ENCODE measurements around the gene BEGAIN. TPM values are rescaled to one million over a fixed set of nuclear protein-coding genes. Genes with fewer than 3 reads are reported as not detected.

BEGAIN gene
- total and polyA plus RNA-seq, 8 donors: 0.31 to 1.1 (median 0.83) TPM; not detected in 4

- no peaks in the 10 kb centered on the region for H3K36me3 ChIP-seq
- H3K4me1 ChIP-seq: peaks cover 6 to 17% (median 12%) of the 10 kb centered on the region in 4 donors
- DNase-seq: peak in 1 of 2 donors; percentile 57
- peak overlapping the region in 2 of 5 donors; percentile 20 to 53 for H3K27ac ChIP-seq
- H3K9me3 ChIP-seq: no peaks in the 10 kb centered on the region
- TF ChIP-seq POLR2A (IDR thresholded peaks at IDR 0.05) (no peak), POLR2AphosphoS5 (IDR thresholded peaks at IDR 0.05) (peak in 1 of 3 donors; percentile 50)
- H3K4me3 ChIP-seq: peak overlapping the region; percentile 47 to 79 (median 64)
- WGBS, 5 donors: 1 to 6% (median 2%) methylated on average over 6 to 62 of the region's 62 CpGs
- H3K27me3 ChIP-seq: peaks cover 4 to 59% (median 36%) of the 10 kb centered on the region in 3 donors
- intact Hi-C loops (cut with DNase I; ENCODE audit: low total_unique reads): no loop called here
Observed at GRCh38 chr14:100586403-100587085, 673 bp downstream of the BEGAIN start.

GRCh38 chr14:100586153-100586402, 1.1 kb downstream of the BEGAIN start:
- no peaks in the 10 kb centered on the region for H3K36me3 ChIP-seq
- H3K27me3 ChIP-seq: peaks cover 4 to 55% (median 36%) of the 10 kb centered on the region in 3 donors
- peak overlapping the region in 3 of 4 donors; percentile 53 to 79 (median 76) for H3K4me3 ChIP-seq
- no peak for DNase-seq
- WGBS, 5 donors: 27 to 75% (median 33%) methylated on average over 4 to 8 of the region's 8 CpGs
- TF ChIP-seq POLR2A (IDR thresholded peaks at IDR 0.05) (no peak), CTCF (IDR thresholded peaks at IDR 0.05) (no peak), POLR2AphosphoS5 (IDR thresholded peaks at IDR 0.05) (no peak)
- no peaks in the 10 kb centered on the region for H3K9me3 ChIP-seq
- intact Hi-C loops (cut with DNase I; ENCODE audit: low total_unique reads): no loop called here
- no peak overlapping the region for H3K27ac ChIP-seq
- H3K4me1 ChIP-seq: peaks cover 6 to 17% (median 12%) of the 10 kb centered on the region in 4 donors

- peaks cover 6 to 17% (median 12%) of the 10 kb centered on the region in 4 donors for H3K4me1 ChIP-seq
- no peak overlapping the region for H3K27ac ChIP-seq
- no peak for DNase-seq
- TF ChIP-seq EP300 (IDR thresholded peaks at IDR 0.05) (no peak), CTCF (IDR thresholded peaks at IDR 0.05) (no peak), POLR2AphosphoS5 (IDR thresholded peaks at IDR 0.05) (no peak), POLR2A (IDR thresholded peaks at IDR 0.05) (no peak)
- 85 to 91% (median 89%) methylated on average over 18 to 23 of the region's 23 CpGs for WGBS, 5 donors
- H3K27me3 ChIP-seq: peaks cover 4 to 50% (median 36%) of the 10 kb centered on the region in 3 donors
- no peak overlapping the region for H3K4me3 ChIP-seq
- intact Hi-C loops (cut with DNase I; ENCODE audit: low total_unique reads): no loop called here
- H3K36me3 ChIP-seq: no peaks in the 10 kb centered on the region
- H3K9me3 ChIP-seq: no peaks in the 10 kb centered on the region
Observed at GRCh38 chr14:100585448-100586152, 1.6 kb downstream of the BEGAIN start.

DNA sequence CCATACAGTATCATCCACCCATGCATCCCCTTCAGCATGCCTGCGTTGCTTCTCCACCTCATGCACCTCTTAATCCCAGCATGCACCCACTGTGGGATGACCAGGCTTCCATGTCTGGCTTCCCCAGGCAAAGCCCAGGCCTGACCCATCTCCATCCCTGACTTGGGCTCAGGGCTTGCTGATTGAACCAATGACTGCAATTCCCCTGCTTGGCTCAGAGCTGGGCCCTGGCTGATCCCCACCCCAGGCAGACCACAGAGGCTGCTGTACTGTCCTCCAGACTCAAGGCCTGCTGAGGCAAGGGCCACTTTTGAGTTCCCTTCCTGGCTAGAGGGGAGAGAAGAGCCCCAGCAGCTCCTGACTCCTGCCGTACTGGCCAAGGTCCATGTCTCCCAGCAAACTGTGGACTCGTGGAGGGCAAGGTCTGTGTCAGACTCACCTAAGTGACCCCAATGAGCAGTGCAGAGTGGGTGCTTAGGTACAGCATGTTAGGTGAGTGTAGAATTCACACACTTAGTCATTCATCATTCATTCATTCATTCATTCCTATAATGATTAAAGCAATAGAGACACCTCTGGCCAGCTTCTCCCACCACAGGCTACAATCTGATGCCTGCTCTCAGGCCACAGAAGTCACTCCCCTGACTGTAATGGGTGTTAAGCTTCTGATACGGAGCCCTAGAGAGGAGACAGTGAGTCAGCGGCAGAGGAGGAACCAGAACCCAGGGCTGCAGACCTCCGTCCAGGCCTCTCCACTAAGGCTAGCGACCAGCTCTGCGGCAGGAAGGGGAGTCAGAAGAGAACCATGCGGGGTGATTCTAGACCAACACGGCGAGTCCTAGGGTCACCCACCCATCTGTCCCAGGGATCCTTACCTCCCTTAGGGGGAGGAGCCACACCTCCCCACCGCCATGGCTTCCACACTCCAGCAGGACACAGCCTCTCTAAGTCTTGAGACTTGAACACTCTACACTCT, 2.9 kb downstream of the BEGAIN start:
- Histone ChIP-seq H3K4me3 (no peak overlapping the region), H3K36me3 (no peaks in the 10 kb centered on the region), H3K9me3 (no peaks in the 10 kb centered on the region), H3K27ac (no peak overlapping the region), H3K4me1 (peaks cover 6 to 17% (median 12%) of the 10 kb centered on the region in 4 donors), H3K27me3 (peaks cover 0 to 37% (median 32%) of the 10 kb centered on the region in 3 donors)
- TF ChIP-seq POLR2A (IDR thresholded peaks at IDR 0.05) (no peak), EP300 (IDR thresholded peaks at IDR 0.05) (no peak), CTCF (IDR thresholded peaks at IDR 0.05) (no peak), POLR2AphosphoS5 (IDR thresholded peaks at IDR 0.05) (no peak)
- intact Hi-C loops (cut with DNase I; ENCODE audit: low total_unique reads): no loop called here
- no peak for DNase-seq
- WGBS, 5 donors: 80 to 87% (median 84%) methylated on average over 11 to 12 of the region's 12 CpGs
